AG09309 (cell line): ENCODE measurements around the gene POLD4.
"Not testable (repeated sequence)": the region's sequence is repeated elsewhere in the genome, so short reads cannot be mapped to it uniquely, and the experiment has no call there.

ENCODE experiments used
- DNase-seq: peaks from one replicate; pipeline ENCODE4 v3.0.0-alpha.2; 2010; ENCODE audit warnings: low read depth
- H3K4me3 ChIP-seq: 2 replicates; pipeline ENCODE4 v1.5.1; 2011; ENCODE audit warnings: mild to moderate bottlenecking, low read depth, low read length, moderate library complexity; ENCODE audit not compliant: control insufficient read depth
- TF ChIP-seq, protein P1 (sequence below): IDR thresholded peaks from 2 replicates; pipeline ENCODE4 v1.5.1; 2011; ENCODE audit warnings: mild to moderate bottlenecking, low read depth, low read length, inconsistent platforms; ENCODE audit not compliant: insufficient read depth, control insufficient read depth; ENCODE audit errors: missing control alignments

The POLD4 gene

GRCh38 chr11:67320011-67320410, 33.3 kb downstream of the POLD4 start:
- no peak for DNase-seq
- no peak overlapping the region for H3K4me3 ChIP-seq
- TF ChIP-seq, protein P1, sequence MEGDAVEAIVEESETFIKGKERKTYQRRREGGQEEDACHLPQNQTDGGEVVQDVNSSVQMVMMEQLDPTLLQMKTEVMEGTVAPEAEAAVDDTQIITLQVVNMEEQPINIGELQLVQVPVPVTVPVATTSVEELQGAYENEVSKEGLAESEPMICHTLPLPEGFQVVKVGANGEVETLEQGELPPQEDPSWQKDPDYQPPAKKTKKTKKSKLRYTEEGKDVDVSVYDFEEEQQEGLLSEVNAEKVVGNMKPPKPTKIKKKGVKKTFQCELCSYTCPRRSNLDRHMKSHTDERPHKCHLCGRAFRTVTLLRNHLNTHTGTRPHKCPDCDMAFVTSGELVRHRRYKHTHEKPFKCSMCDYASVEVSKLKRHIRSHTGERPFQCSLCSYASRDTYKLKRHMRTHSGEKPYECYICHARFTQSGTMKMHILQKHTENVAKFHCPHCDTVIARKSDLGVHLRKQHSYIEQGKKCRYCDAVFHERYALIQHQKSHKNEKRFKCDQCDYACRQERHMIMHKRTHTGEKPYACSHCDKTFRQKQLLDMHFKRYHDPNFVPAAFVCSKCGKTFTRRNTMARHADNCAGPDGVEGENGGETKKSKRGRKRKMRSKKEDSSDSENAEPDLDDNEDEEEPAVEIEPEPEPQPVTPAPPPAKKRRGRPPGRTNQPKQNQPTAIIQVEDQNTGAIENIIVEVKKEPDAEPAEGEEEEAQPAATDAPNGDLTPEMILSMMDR = no peak

DNA sequence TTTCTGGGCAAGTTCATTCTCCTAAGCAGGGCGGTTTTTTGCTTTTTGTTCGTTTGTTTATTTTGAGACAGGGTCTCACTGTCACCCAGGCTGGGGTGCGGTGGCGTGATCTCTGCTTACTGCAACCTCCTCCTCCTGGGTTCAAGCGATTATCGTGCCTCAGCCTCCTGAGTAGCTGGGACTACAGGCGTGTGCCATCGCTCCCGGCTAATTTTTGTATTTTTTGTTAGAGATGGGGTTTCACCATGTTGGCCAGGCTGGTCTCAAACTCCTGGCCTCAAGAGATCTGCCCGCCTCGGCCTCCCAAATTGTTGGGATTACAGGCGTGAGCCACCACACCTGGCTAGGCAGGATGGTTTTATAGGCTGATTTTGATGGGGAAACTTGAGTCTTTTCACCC, 34.5 kb downstream of the POLD4 start:
- not testable (repeated sequence) for H3K4me3 ChIP-seq, DNase-seq

- TF ChIP-seq, protein P1 = no peak
- DNase-seq = no peak
- H3K4me3 ChIP-seq = peak overlapping the region; percentile 84
Measured at GRCh38 chr11:67317888-67318555, 35.3 kb downstream of the POLD4 start.

DNA sequence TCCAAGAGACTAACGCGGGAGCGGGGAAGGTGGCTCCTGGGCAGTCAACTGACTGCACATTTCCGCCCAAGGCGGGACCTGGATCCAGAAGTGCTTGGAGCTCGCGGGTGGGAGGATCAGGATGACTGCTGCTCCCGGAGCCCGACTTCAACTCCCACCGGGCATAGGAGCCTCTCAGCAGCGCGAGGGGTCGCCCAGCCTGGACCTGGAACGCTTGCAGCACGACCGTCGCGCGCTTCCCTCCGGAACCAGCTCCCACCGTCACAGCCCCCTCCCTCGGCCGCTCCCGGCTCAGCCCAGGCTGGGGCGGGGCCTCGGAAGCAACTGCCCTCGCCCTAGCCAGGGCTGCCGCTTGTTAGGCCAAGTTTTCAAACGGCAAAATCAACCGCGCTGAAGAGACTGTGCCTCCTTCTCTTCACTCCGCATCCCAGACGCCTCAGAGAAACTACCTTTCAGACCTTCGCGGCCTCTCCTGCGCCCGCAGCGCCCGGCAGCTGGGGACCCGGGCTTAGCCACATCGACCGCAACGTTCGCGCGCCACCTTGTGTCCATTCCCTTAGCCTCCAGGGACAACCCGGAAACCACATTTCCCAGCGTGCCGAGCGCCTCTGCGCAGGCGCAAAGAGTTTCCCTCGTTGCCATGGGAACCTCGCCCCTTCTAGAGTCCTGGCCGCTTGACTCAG, 36.0 kb downstream of the POLD4 start:
- peak overlapping the region; percentile 84 for H3K4me3 ChIP-seq
- DNase-seq = peak; percentile 66
- TF ChIP-seq, protein P1 = peak; percentile 93

DNA sequence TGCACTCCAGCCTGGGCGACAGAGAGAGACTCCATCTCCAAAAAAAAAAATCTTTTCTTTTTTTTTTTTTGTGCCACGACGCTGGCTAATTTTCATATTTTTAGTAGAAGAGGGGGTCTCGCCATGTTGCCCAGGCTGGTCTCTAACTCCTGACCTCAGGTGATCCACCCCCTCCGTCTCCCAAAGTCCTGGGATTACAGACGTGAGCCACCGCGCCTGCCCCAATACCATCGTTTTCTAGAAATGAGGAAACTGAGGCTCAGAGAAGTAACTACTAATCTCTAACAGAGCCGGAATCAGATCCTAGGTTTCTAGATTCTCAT, 36.5 kb downstream of the POLD4 start:
- DNase-seq = no peak
- peak overlapping the region; percentile 84 for H3K4me3 ChIP-seq
- TF ChIP-seq, protein P1 = no peak

DNA sequence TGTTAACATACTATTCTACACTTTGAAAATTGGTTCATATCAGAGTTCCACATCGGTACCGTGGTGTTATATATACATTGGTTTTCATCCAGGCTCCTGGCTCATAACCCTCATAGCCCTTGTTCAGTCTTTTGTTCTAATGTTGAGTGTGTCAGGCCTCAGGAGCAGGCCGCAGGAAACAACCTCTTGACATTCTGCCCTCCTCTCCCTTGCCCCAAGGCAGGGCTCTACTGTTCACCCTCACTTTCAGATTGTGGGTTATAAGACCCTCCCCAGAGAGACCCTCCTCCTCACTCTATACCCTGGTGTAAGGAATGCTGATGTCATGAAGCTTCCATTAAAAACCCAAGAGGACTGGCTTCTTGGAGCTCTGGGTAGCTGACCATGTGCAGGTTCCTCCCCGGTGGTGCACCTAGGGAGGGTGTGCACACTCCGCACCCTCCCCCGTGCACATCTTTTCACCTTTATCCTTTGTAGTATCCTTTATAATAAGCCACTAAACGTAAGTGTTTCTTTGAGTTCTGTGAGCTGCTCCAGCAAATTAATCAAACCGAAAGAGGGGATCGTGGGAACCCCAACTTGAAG, 37.9 kb downstream of the POLD4 start:
- TF ChIP-seq, protein P1 = no peak
- DNase-seq = no peak
- no peak overlapping the region for H3K4me3 ChIP-seq

GRCh38 chr11:67314218-67314617, 39.1 kb downstream of the POLD4 start:
- DNase-seq = no peak
- TF ChIP-seq, protein P1 = no peak
- H3K4me3 ChIP-seq = no peak overlapping the region
